ENCODE data around the gene CDKN2C.

CDKN2C gene

DNA sequence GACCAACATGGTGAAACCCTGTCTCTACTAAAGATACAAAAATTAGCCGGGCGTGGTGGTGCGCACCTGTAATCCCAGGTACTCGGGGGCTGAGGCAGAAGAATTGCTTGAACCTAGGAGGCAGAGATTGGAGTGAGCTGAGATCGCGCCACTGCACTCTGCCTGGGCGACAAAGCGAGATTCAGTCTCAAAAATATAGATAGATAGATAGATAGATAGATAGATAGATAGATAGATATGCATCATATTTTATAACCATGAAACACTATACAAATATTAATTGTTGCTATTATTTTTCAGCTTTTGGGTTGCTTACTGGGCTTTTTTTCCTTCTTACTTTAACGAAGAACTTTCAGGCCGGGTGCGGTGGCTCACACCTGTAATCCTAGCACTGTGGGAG is 5.2 kb upstream of the CDKN2C start:
- DNase-seq (ENCODE audit: low spot score) = no peak

DNA sequence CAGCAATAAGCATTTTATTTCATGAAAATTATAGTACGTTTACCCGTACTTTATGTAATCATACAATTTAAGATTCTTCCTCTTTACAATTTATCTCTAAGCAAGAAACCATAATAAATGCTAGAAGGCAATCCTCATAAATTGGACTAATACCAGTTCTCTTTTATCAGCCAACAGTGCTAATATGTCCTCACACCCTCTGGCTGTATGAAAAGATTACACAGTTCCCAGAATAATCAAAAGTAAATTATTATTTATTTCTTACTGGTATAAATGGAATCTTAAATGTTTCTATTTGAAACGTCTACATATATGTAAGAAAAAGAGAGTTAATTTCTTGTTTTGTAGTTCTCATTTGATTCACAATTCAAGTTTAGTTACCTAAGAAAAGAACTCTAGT is 3.1 kb upstream of the CDKN2C start:
- DNase-seq (ENCODE audit: low spot score) = no peak

DNA sequence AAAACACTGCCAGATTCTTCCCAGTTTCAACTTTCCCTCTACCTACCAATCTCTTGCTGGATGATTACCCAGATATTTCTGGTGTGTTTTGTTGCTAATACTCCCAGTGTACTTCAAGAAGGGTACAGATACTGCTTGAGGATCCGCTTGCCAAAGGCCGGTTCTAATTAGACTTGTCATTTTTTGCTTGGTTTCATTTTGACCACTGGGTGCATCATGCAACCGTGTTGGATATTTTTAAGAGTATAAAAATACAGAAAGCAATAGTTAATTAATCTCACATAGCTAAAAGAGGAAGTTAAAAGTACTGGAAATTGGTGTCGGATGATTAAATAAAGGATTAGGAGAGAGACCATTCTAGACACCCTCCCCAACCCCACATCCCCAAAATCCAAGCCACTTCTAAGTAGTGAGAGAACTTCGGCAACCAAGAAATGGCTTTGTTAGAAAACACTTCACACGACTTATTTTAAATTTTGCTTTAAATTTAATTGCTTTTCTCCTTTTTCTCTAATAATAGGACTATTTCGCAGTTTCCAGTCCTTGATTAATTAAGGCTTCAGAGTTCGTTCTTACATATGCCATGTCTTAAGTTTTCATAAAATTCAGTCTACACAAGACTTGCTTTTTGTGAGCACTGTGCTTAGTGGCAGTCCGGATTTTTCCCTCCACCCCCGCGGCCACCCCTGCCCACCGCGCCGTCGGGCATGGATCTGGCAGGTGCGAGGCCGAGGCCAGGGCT is 2.5 kb upstream of the CDKN2C start:
- peak; percentile 7 for DNase-seq (ENCODE audit: low spot score)

DNA sequence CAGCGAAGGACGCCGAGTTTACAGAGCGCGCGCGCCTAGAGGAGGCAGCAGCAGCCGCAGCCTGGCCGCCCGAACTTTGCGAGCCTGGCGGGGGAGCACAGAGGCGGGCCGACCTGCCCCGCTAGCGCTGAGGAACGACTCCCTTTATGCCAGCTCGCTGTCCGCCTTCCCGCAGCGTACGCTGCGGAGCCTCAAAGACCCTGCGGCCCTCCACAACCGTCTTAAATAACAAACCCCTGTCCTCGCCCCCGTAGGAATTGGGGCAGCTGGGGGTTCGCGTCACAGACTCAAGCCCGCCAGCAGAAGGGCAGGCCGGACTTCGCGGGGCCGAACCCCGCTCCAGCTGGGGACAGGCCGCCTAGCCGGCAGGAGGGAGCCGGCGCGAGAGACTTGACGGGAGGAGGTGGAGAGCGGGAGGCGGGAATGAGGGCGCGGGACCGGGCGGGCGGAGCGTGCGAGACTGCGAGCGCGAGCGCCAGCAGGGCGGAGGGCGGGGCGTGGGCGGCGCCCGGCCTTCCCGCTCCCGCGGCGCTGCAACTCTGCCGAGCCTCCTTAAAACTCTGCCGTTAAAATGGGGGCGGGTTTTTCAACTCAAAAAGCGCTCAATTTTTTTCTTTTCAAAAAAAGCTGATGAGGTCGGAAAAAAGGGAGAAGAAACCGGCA is 1.8 kb upstream of the CDKN2C start:
- peak; percentile 92 for DNase-seq (ENCODE audit: low spot score)

DNA sequence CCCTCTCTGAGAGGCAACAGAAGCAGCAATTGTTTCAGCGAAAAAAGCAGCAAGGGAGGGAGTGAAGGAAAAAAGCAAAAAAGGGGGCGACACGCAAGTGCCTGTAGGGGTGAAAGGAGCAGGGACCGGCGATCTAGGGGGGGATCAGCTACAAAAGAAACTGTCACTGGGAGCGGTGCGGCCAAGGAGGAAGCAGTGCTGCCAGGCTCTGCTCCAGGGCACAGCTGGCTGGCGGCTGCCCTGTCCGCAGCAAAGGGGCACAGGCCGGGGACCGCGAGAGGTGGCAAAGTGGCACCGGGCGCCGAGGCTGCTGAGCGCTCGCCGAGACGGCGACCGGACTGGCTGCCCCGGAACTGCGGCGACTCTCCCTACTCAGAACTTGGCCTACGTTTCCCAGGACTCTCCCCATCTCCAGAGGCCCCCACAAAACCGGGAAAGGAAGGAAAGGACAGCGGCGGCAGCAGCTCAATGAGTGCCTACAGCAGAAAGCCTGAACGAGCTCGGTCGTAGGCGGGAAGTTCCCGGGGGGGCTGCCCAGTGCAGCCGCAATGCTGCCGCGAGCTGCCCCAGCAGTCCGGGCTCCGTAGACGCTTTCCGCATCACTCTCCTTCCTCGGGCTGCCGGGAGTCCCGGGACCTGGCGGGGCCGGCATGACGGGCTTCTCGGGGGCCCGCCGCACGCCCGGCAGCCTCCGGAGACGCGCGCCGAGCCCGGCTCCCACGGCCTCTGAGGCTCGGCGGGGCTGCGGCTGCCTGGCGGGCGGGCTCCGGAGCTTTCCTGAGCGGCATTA is 1.0 kb upstream of the CDKN2C start:
- DNase-seq (ENCODE audit: low spot score) = peak; percentile 67

DNA sequence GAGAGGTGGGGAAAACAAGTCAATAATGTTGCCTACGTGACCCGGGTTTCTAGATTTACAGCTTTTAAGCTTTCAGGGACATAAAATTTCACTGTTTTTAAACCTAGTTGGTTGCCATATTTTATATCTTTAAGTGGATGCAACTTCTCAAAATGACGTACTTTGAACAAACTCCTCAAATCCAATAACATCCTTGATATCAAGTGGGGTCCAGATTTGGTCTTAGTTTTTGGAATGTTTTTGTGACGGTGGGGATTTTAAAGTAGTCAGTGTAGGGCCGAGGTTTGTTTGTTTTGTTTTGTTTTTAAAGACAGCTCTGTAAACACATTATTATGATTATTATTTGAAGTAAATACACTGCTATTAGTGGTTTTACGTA is 453 bp downstream of the CDKN2C start:
- no peak for DNase-seq (ENCODE audit: low spot score)

DNA sequence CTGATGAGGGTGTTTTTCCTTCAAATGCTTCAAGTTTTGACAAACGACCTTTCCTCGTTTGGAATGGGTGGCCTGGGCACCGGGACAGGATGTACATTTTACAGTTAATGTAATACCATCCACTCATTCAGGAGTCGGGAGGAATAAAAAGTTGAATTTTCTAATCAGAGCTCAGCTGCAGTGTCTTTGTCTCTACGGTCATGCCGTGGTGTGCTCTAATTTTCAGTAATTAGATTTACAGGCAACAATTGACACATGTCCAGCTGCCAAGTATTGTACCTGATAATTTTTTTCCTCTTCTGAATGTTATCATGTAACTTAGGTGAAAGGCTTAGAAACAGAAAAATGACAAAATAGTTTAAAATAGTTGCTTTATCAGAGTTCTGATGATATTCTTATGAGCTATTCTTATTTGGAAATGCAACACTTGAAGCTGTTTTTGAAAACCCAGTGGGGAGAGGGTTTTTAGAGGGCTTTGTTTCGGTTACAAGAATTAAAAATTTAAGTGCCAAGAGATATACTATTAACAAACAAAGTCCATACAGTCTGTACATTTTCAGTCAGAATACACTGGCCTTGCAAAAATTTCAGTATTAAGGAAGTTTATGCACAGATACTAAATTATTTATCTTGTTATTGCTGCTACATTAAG is 1.0 kb downstream of the CDKN2C start:
- peak; percentile 3 for DNase-seq (ENCODE audit: low spot score)

DNA sequence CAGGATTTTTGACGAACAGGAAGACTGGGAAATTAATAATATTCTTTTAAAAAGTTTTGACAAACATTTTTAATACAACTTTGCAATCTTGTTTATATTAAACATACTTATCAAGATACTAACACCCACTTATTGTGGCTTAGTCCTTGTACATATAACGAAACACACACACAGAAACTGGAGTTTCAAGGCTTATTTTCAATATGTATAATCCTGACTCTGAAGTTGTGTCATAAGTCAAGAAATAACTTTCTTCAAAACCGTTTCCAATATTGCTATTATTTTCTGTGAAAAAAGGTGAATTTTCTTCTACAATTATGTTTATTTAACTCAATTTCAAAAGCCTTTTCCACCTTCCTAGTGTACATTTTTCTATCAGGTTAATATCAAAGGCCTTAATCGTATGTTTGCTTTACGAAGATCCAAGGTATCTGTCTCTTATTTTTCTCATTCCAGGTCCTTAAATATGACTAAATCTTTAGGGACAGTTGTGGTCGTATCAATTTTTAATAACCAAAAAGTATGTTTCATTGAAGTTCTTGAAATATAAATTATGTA is 1.8 kb downstream of the CDKN2C start:
- DNase-seq (ENCODE audit: low spot score) = no peak

DNA sequence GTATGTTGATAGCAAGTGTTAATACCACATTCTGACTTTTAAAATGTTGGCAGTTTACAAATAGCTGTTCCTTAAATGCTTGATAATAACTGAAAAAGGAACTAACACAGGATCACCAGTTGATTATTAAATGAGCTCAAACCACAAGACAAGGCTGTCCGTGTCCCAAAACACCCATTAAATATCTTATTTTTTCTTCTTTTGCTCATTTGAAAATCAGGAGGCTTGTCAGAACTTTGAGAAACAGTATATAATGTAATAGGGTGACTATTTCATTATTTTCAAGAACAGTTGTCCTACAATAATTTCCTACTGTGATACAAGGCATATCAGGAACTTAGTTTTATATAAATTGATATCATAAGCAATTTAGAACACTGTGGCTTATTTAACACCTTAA is 2.7 kb downstream of the CDKN2C start:
- DNase-seq (ENCODE audit: low spot score) = no peak

DNA sequence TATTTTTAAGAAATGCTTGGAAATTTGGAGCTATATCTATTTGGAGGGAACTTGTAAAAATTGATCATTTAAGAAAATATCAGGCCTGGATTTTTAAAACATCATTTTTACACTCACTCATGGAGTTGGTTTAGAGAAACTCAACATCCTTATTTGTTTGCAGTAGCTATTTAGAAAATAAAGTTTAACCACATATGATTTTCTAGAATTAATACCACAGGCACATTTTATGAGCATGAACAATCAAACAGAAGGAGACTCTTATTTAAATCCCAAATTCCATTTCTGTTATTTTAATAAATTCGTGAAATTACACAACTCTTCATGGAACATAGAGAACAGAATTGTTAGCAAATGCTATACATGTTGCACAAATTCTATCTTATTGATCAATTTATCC is 3.2 kb downstream of the CDKN2C start:
- DNase-seq (ENCODE audit: low spot score) = no peak

DNA sequence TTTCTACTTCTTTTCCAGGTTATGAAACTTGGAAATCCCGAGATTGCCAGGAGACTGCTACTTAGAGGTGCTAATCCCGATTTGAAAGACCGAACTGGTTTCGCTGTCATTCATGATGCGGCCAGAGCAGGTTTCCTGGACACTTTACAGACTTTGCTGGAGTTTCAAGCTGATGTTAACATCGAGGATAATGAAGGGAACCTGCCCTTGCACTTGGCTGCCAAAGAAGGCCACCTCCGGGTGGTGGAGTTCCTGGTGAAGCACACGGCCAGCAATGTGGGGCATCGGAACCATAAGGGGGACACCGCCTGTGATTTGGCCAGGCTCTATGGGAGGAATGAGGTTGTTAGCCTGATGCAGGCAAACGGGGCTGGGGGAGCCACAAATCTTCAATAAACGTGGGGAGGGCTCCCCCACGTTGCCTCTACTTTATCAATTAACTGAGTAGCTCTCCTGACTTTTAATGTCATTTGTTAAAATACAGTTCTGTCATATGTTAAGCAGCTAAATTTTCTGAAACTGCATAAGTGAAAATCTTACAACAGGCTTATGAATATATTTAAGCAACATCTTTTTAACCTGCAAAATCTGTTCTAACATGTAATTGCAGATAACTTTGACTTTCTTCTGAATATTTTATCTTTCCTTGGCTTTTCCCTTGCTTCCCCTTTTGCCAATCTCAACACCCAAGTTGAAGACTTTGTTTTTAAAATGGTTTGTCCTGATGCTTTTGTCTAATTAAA is 4.0 kb downstream of the CDKN2C start:
- DNase-seq (ENCODE audit: low spot score) = peak; percentile 25

DNA sequence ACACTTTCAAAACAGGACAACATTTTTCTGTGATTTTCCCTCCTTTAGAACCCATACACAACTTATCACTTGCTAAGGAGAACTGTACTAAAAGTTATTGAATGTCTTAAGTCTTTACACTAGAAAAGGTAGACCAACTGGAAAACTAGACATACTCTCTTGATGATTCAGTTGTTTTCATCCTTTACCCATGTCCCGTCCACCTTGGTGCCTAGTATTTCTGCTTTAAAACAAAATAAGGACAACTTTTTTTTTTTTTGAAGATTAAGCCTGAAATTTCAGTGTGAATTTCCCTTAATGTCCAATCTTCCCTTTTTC is 4.5 kb downstream of the CDKN2C start:
- no peak for DNase-seq (ENCODE audit: low spot score)

DNA sequence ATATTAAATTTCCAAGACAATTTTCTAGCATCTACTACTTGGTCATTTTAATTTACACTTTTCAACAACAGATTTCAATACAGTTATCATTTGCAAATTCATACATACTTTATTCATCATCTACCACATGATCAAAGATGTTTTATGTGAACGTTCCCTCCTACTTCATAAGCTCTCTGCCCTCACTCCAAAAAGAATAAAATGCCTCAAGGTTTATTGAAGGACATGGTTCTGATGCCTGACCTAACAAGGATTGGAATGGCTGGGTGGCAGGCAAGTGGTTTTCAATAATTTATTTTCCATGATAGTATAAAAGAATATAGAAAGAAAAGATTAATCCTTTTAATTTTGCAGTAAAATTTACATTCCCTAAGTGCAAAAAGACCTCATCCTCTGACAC is 5.4 kb downstream of the CDKN2C start:
- DNase-seq (ENCODE audit: low spot score) = no peak

DNA sequence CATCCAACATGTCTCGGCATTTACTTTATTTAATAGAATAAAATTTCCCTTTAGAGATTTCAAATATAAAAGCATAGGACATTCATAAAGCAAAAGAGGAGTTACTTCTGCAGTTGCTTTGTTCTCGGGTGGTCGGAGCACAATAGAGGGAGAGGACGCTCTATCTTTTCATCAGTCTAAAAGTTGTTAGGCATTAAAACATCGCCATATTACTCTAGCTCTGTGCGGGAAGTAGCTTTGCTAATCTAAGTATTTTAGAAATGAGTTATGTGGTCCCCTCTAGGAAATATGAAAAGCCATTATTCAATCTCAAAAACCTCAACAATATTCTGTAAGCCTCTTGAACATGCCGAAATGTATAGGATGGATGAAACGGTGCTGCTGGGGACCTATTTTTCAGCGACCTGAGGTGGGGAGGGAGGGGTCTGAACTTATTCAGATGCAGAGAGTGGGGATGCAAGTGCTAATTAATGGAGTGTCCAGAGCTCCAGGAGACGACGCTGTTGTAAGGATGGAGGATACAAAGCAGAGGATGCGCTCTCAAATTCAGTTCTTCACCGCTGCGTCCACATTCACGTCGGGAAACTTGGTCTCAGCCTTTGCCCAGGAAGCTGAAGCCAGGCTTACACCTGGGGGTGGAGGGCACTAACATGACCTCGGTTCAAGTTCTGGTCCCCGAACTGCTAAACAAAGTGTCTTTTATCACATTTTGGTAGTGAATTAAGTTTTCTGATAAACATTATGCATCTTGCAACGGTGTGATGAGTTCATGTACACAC is 6.3 kb downstream of the CDKN2C start:
- DNase-seq (ENCODE audit: low spot score) = peak; percentile 41

DNA sequence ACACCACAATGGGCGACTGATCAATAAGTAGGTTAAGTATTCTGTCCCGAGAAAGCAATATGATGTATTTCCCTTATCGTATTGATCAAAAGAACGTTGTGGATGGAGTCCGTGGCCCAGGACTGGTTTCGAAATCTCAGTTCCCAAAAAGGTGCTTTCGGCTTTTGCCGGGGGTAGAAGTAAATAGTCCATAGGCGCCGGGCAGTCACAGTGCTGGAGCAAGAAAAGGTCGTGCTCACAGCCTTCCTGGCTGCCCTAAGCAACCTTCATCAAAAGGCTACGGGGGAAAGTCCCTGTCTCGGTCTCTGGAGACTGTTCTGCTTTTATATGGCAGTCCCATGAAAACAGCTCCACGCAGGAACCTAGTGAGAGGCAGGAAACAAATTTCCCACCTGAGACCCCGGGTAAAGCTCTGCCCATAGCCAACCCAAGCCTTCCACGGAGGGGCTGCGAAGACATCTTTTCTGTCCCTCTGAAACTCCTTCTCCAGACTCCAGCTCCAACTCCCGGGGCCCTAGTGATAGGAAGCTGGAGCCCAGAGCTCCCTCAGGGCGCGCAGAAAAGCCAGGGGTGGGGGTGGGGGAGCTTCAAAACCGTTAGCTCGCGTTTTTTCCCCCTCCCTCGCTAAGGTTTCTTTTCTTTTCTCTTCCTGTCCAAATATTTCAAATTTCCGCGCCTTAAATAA is 7.0 kb downstream of the CDKN2C start:
- peak; percentile 30 for DNase-seq (ENCODE audit: low spot score)

DNA sequence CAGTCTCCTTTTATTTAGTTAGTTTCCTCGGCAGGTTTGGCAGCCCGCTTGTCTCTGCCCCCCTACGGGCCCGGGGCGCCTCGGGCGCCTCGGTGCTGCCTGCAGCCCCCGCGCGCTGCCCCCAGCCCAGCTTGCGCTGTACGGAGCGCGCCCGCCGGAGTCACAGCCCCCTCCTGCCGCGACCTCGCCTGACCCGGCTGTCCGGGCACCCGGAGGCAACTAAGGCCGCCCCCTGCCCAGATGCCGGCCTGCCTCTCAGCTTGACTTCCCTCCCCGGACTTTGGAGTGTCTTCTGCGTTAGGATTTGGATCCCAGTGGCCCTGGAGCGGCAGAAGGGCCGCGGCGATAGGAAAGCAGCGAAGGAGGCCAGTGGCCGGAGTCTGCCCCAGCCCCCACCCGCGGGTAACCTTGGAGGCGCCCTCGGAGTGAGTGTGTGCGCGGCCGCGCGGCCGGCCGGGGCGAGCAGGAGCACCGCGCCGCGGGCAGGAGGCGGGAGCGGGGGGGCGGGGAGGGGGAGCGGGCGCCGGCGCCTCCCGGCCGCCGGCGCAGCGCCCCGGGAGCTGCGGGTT is 7.6 kb downstream of the CDKN2C start:
- DNase-seq (ENCODE audit: low spot score) = peak; percentile 54

DNA sequence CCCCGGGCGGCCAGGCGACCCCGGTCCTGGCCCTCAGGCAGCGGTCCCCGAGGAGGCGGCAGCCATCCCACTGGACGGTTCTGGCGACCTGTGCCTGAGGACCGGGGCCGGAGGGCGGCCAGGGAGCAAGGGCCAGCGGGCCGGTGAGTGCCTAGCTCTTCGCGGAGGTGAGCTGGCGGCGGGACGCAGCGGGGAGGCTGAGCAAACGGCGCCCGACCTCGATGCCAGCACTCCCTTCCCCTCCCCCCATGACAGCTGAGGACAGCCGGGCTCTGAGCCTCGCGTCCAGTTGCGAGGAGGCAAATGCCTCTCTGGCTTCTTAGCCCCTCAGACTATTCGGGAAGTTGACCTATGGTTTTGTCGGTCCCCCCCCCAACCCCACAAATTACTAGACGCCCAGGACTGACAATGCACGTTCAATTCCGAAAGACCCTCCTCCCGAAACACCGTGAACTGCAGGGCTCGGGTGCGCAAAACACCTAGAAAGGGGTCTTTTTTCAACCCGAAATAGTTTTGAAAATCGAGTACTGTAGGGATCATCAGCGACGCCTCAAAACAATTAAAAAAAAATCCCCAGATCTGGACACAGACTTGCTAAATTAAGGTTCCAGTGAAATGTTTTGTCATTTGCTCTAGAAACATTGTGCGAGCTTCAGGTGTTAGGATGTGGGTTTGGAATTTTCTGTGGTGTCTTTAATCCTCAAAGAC is 8.3 kb downstream of the CDKN2C start:
- peak; percentile 67 for DNase-seq (ENCODE audit: low spot score)

DNA sequence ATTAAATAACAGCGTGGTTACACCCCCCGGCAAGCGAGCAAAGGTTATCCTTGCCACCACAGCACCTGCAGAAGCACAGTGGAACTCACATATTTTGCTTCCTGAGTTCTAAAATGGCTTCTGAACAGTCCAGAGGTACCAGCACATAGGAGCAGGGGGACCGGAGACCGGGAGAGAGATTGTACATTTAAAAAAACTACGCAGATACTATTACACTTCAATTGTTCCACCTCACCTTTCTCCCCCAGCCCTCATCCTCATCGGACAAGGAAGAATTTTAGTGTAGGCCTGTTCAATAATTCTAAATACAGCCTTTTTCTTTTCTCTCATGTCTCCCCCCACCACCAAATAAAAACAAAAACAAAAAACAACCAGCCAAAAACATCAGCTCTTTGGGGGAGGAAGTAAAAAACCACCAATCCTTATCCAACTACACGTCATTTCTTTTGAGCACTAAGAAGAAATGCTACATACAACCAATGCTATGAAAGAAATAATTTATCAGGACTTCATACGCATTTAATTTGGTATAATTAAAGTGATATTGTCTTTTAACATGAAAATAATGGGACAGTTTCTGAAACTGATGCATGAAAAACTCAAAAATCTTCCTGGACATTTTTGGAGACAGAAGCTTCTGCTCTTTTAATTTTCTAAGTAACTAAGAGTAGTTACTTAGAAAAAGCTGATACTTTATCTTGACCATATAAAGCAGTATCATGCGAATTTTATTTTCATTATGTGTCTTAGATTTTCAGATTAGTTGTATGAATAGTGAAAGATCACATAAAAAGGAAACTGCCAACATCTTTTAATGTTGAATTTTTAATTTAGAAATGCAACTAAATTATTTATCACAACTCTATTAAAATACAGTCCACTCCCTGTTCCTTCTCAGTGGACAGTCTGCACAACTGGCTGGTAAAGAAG is 9.1 kb downstream of the CDKN2C start:
- DNase-seq (ENCODE audit: low spot score) = peak; percentile 7

Data from Ammon's horn (tissue), 1 donor.